NCI-H1436 treated with DMSO at 0.1 percent for 48 hours (cell line): ENCODE measurements around the gene AOC2.
"Not testable (repeated sequence)": the region's sequence is repeated elsewhere in the genome, so short reads cannot be mapped to it uniquely, and the experiment has no call there.

Source experiments
- DNase-seq: peaks from one replicate; lab custom pipeline; 2025; lab: John Stamatoyannopoulos, UW

The AOC2 gene

DNA sequence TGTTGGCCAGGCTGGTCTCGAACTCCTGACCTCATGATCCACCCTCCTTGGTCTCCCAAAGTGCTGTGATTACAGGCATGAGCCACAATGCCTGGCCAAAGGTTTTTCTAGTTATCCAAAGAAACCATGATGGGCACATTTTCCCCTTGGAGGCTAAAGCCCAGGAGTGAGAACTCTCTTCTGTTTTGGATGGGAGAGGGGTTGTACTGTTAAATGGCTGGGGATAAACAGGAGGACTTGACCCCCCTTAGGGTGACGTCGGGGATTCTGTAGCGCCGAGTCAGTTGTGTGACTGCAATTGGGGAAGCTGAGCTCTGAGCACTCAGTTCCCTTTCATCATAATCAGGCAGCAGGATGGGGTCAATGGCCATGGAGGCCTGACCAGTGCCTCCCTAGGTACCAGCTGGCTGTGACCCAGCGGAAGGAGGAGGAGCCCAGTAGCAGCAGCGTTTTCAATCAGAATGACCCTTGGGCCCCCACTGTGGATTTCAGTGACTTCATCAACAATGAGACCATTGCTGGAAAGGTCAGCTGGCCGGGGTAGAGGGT is 10.7 kb downstream of the AOC2 start:
- DNase-seq: no peak

DNA sequence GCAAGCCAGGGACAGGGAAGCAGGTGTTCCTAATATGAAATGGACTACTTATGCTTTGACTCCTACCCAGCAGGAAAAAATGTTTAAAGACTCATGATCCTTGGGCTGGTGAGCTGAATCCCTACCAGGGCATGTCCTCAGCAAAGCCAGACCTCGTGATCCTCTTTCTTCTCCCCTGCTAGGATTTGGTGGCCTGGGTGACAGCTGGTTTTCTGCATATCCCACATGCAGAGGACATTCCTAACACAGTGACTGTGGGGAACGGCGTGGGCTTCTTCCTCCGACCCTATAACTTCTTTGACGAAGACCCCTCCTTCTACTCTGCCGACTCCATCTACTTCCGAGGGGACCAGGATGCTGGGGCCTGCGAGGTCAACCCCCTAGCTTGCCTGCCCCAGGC is 11.7 kb downstream of the AOC2 start:
- DNase-seq: not testable (repeated sequence)

DNA sequence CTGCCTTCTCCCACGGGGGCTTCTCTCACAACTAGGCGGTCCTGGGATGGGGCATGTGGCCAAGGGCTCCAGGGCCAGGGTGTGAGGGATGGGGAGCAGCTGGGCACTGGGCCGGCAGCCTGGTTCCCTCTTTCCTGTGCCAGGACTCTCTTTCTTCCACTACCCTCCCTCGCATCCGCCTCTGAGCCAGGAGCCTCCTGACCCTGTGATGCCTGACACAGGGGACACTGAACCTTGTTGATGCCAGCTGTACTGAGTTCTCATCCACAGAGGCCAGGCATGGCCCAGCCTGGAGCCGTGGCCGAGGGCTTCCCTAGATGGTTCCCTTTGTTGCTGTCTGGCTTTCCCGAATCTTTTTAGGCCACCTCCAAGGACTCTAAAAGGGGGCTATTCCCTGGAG is 12.1 kb downstream of the AOC2 start:
- DNase-seq: not testable (repeated sequence)

- DNase-seq: no peak
Measured at GRCh38 chr17:42857389-42857788, 13.0 kb downstream of the AOC2 start.

DNA sequence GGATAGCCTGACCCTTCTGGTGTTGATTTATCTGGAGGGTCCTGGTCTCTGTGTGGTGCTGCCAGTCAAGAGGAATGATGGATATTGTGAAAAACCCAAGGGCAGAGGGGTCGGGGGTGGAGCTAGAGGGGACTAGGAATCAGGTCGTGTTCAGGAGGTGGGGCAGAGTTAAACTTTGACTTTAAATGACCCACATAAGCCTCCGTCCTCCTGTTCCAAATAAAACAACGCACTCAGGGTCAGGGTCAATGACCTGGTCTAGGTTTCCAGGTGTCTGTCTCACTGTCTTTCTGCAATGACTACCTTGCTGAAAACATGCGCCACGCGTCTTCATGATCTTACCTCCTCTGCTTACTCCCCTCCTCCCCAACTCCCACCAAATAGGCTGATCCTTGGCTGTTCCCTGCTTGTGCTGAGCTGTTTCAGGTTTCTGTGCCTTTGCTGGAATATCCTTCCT is 21.3 kb downstream of the AOC2 start:
- no peak for DNase-seq

- DNase-seq: no peak
Measured at GRCh38 chr17:42866216-42866615, 21.8 kb downstream of the AOC2 start.

DNA sequence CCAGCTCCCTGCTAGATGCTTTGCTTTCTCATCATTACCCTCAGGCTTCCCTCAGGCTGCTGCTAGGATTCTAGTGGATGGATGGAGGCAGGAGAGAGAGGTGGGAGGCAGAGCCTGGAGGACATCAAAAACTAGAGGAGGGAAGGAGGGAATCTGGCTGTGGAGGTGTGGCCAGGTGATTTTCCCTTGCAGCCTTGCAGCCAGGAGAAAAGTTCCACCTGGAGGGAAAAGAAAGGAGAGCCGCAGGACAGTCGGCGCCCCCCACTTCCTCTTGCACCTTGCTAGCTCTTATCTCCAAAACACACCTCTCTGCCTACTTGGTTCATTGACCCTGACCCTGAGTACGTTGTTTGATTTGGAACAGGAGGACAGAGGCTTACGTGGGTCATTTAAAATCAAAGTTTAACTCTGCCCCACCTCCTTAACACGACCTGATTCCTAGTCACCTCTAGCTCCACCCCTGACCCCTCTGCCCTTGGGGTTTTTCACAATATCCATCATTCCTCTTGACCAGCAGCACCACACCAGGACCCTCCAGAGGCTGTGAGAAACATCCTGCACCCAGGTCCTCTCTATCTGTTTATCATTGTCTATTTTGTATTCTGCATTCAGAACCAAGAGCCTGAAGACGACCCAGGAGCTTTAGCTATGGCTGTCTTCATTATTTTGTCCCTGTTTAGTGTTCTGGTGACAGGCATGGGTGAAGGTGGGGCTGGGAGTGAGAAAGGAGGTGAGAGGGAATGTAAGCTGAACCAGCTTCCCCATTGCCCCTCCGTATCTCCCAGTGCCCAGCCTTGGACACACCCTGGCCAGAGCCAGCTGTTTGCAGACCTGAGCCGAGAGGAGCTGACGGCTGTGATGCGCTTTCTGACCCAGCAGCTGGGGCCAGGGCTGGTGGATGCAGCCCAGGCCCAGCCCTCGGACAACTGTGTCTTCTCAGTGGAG is 22.5 kb downstream of the AOC2 start:
- no peak for DNase-seq

DNA sequence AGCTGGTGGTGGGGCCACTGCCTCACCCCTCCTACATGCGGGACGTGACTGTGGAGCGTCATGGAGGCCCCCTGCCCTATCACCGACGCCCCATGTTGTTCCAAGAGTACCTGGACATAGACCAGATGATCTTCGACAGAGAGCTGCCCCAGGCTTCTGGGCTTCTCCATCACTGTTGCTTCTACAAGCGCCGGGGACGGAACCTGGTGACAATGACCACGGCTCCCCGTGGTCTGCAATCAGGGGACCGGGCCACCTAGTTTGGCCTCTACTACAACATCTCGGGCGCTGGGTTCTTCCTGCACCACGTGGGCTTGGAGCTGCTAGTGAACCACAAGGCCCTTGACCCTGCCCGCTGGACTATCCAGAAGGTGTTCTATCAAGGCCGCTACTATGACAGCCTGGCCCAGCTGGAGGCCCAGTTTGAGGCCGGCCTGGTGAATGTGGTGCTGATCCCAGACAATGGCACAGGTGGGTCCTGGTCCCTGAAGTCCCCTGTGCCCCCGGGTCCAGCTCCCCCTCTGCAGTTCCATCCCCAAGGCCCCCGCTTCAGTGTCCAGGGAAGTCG is 23.4 kb downstream of the AOC2 start:
- not testable (repeated sequence) for DNase-seq

DNA sequence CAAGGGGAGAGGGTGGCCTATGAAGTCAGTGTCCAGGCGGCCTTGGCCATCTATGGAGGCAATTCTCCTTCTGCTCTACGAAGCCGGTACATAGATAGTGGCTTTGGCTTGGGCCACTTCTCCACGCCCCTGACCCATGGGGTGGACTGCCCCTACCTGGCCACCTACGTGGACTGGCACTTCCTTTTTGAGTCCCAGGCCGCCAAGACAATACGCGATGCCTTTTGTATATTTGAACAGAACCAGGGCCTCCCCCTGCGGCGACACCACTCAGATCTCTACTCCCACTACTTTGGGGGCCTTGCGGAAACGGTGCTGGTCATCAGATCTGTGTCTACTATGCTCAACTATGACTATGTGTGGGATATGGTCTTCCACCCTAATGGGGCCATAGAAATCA is 24.0 kb downstream of the AOC2 start:
- DNase-seq: no peak

DNA sequence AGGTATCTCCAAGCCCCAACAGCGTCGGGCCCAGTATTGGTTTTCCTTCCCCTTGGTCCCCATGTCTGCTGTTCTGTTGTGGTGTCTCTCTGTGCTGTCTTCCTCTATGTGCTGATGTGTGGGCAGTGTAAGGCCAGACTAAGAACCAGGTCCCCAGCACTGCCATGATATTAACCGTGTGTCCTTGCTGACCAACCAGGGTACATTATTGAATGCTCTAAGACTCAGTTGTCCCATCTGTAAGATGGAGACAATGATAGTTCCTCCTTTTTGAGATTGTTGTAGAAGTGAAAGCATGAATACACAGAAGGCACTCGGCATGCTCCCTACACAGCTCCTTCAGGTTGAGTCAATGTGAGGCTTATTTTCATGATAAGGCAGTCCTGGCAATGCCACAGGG is 27.3 kb downstream of the AOC2 start:
- no peak for DNase-seq

- no peak for DNase-seq
Measured at GRCh38 chr17:42872251-42872965, 28.0 kb downstream of the AOC2 start.

- DNase-seq: no peak
Measured at GRCh38 chr17:42873315-42873714, 28.9 kb downstream of the AOC2 start.

- DNase-seq: not testable (repeated sequence)
Measured at GRCh38 chr17:42873932-42874695, 29.7 kb downstream of the AOC2 start.

GRCh38 chr17:42877037-42877436 is 32.7 kb downstream of the AOC2 start:
- DNase-seq: no peak

DNA sequence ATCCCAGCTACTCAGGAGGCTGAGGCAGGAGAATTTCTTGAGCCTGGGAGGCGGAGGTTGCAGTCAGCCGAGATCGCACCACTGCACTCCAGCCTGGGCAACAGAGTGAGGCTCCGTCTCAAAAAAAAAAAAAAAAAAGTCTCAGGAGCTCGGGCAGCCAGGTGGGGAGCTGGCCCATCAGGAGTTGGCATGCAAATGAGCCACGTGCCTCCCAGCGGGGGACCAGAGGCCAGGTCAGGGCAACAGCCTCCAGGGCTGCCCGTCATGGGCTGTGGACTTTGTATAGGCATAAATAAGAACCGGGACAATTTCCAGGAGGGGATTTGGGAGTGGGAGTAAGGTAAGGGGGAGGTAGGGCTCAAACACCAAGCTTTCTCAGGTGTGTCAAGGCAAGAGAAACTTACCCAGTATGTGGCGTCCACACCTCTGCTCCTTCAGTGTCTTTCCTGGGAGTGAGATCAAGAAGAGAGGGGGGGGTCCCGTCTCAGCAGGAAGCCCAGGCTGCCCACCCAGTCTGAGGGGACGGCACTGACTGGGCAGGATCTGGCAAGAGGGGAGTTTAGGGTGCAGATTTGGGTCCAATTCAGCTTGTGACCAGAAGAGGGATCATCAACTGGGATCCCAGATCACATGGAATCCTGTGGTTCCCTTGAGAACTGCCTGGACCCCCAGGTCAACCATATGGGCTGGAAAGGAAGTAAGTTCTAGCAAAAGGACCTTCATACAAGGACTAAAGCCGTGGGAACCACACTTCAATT is 33.9 kb downstream of the AOC2 start:
- DNase-seq: no peak

DNA sequence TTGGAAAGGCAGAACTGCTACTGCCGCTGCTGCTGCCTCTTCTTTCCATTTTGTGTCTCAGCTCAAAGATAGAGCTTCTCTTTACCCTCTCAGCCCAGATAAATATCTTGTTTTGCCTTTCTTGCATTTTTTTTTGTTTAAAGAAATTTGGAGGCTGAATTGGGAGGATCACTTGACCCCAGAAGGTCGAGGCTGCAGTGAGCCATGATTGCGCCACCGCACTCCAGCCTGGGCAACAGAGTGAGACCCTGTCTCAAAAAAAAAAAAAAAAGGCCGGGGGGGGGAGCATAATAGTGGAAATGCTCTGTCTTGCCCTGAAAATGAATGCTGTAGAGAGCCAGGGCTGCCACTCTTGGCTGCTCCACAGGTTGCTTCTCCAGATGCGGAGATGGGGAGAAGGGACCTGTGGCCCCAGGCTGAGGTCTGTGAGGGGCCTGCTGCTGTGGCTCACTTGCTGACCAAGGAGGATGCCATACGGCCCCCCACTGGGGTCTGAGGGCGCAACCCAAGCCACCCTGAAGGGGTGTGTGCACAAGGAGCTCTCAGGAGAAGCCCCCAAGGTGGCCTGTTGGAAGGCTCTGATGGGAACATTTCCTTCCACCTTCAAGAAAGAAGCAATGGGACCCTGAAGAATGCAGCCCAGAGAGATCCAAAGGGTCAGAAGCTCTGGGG is 34.7 kb downstream of the AOC2 start:
- DNase-seq: no peak

- DNase-seq: no peak
Measured at GRCh38 chr17:42879596-42879985, 35.2 kb downstream of the AOC2 start.

- DNase-seq: no peak
Measured at GRCh38 chr17:42880776-42881310, 36.5 kb downstream of the AOC2 start.

DNA sequence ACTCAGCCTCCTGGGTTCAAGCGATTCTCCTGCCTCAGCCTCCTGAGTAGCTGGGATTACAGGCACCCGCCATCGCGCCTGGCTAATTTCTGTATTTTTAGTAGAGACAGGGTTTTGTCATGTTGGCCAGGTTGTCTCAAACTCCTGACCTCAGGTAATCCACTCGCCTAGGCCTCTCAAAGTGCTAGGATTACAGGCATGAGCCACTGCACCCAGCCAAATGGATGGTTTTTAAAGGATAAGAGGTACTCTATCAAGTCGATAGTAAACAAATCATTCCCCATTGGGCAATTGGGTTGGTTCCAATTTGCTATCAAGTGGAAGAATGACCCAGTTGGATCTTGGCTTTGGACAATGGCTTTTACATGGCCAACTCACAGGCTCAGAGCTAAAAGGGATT is 37.3 kb downstream of the AOC2 start:
- DNase-seq: not testable (repeated sequence)

- no peak for DNase-seq
Measured at GRCh38 chr17:42882166-42882565, 37.8 kb downstream of the AOC2 start.
